ENCODE results near the gene MPP2. TPM values are rescaled to one million over a fixed set of nuclear protein-coding genes. Genes with fewer than 3 reads are reported as not detected.
"Not testable (repeated sequence)": the region's sequence is repeated elsewhere in the genome, so short reads cannot be mapped to it uniquely, and the experiment has no call there.

MPP2 gene
- total RNA-seq, 2 donors from 2014 or later = 1.1 to 2.8 TPM

GRCh38 chr17:43945074-43945829 lies 37.9 kb upstream of the MPP2 start:
- Histone ChIP-seq H3K27ac (no peak overlapping the region), H3K9me3 (no peaks in the 10 kb centered on the region), H3K9ac (ENCODE audit: low read depth in 2 of 2, low read length in 2 of 2) (no peak overlapping the region), H3K4me1 (no peaks in the 10 kb centered on the region), H3K27me3 (peaks cover 6% of the 10 kb centered on the region), H3K36me3 (no peaks in the 10 kb centered on the region), H3K4me3 (no peak overlapping the region)
- no peak for DNase-seq
- no peak for TF ChIP-seq CTCF (IDR thresholded peaks at IDR 0.05)
- intact Hi-C loops (cut with DNase I) = no loop called here

- DNase-seq = no peak
- Histone ChIP-seq H3K9ac (ENCODE audit: low read depth in 2 of 2, low read length in 2 of 2) (no peak within 1 kb of the TSS), H3K27ac (no peak within 1 kb of the TSS), H3K4me3 (no peak within 1 kb of the TSS), H3K27me3 (peaks cover 4% of the 10 kb centered on the region), H3K9me3 (no peaks in the 10 kb centered on the region), H3K36me3 (no peaks in the 10 kb centered on the region), H3K4me1 (no peaks in the 10 kb centered on the region)
- intact Hi-C loops (cut with DNase I) = loop anchor here (5.0 kb wide), 2 partner anchors 50 to 100 kb away; no protein-coding TSS in a partner anchor
- TF ChIP-seq CTCF (IDR thresholded peaks at IDR 0.05) = no peak
These were observed 34.8 kb upstream of the MPP2 start, which contains the start of gene PPY for GRCh38 chr17:43942051-43942685. TSS of gene PPY (minus strand) at chr17:43942476. CDS start at chr17:43941654, 822 bp downstream.

- H3K36me3 ChIP-seq = no peaks in the 10 kb centered on the region
- intact Hi-C loops (cut with DNase I) = loop anchor here (5.0 kb wide), 2 partner anchors 52 to 102 kb away; no protein-coding TSS in a partner anchor
- TF ChIP-seq CTCF (IDR thresholded peaks at IDR 0.05) = no peak
- no peak overlapping the region for H3K27ac ChIP-seq
- no peaks in the 10 kb centered on the region for H3K9me3 ChIP-seq
- no peaks in the 10 kb centered on the region for H3K4me1 ChIP-seq
- no peak for DNase-seq
- no peak overlapping the region for H3K9ac ChIP-seq (ENCODE audit: low read depth in 2 of 2, low read length in 2 of 2)
- no peak overlapping the region for H3K4me3 ChIP-seq
- H3K27me3 ChIP-seq = peaks cover 4% of the 10 kb centered on the region
These were observed 33.3 kb upstream of the MPP2 start for GRCh38 chr17:43940630-43941029.

GRCh38 chr17:43939886-43940285 lies 32.5 kb upstream of the MPP2 start:
- no peak overlapping the region for H3K27ac ChIP-seq
- intact Hi-C loops (cut with DNase I) = loop anchor here (5.0 kb wide), 2 partner anchors 52 to 102 kb away; no protein-coding TSS in a partner anchor
- no peaks in the 10 kb centered on the region for H3K36me3 ChIP-seq
- TF ChIP-seq CTCF (IDR thresholded peaks at IDR 0.05) = no peak
- no peak for DNase-seq
- no peaks in the 10 kb centered on the region for H3K4me1 ChIP-seq
- H3K27me3 ChIP-seq = peaks cover 4% of the 10 kb centered on the region
- H3K9ac ChIP-seq (ENCODE audit: low read depth in 2 of 2, low read length in 2 of 2) = no peak overlapping the region
- no peak overlapping the region for H3K4me3 ChIP-seq
- H3K9me3 ChIP-seq = no peaks in the 10 kb centered on the region

GRCh38 chr17:43939452-43939851 lies 32.1 kb upstream of the MPP2 start:
- H3K27me3 ChIP-seq; H3K9me3 ChIP-seq; DNase-seq; intact Hi-C loops (cut with DNase I); H3K4me3 ChIP-seq; H3K4me1 ChIP-seq; H3K27ac ChIP-seq; H3K36me3 ChIP-seq; H3K9ac ChIP-seq (ENCODE audit: low read depth in 2 of 2, low read length in 2 of 2): not testable (repeated sequence)

- DNase-seq = no peak
- Histone ChIP-seq H3K27ac (no peak overlapping the region), H3K36me3 (no peaks in the 10 kb centered on the region), H3K9me3 (no peaks in the 10 kb centered on the region), H3K4me1 (no peaks in the 10 kb centered on the region), H3K9ac (ENCODE audit: low read depth in 2 of 2, low read length in 2 of 2) (no peak overlapping the region), H3K27me3 (peaks cover 4% of the 10 kb centered on the region), H3K4me3 (no peak overlapping the region)
- TF ChIP-seq CTCF (IDR thresholded peaks at IDR 0.05) = no peak
- intact Hi-C loops (cut with DNase I) = no loop called here
These were observed 31.5 kb upstream of the MPP2 start for GRCh38 chr17:43938838-43939182.

Measured in colonic mucosa (tissue), 4 donors.